HEK293 (cell line): ENCODE data around the gene SCIN.

Source experiments
- GLI4 ChIP-seq: fragments of 450-650 bp; formaldehyde crosslinking; IDR thresholded peaks from 2 replicates; pipeline ENCODE4 v1.5.1; 2016; ENCODE audit warnings: missing biosample characterization, missing genetic modification characterization
- GLIS2 ChIP-seq: fragments of 450-650 bp; formaldehyde crosslinking; IDR thresholded peaks from 2 replicates; pipeline ENCODE4 v1.5.1; 2016; ENCODE audit warnings: missing biosample characterization, missing genetic modification characterization
- KLF8 ChIP-seq: fragments of 450-650 bp; formaldehyde crosslinking; IDR thresholded peaks from 2 replicates; pipeline ENCODE4 v1.5.1; 2016; ENCODE audit warnings: missing biosample characterization, missing genetic modification characterization
- OVOL3 ChIP-seq: fragments of 450-650 bp; formaldehyde crosslinking; IDR thresholded peaks from 2 replicates; pipeline ENCODE4 v1.5.1; 2016; ENCODE audit warnings: missing biosample characterization, missing genetic modification characterization
- PRDM6 ChIP-seq: fragments of 450-650 bp; formaldehyde crosslinking; IDR thresholded peaks from 2 replicates; pipeline ENCODE4 v1.5.1; 2017; ENCODE audit warnings: missing biosample characterization, missing genetic modification characterization
- SALL2 ChIP-seq: fragments of 450-650 bp; formaldehyde crosslinking; IDR thresholded peaks from 2 replicates; pipeline ENCODE4 v1.5.0; 2017; ENCODE audit warnings: missing biosample characterization, mild to moderate bottlenecking, missing genetic modification characterization, borderline replicate concordance
- ZBTB11 ChIP-seq: fragments of 450-650 bp; formaldehyde crosslinking; conservative IDR thresholded peaks from 2 replicates; pipeline ENCODE4 v1.5.1; 2016; ENCODE audit warnings: low read depth, missing biosample characterization, missing genetic modification characterization
- ZBTB20 ChIP-seq: fragments of 450-650 bp; formaldehyde crosslinking; IDR thresholded peaks from 2 replicates; pipeline ENCODE4 v1.5.1; 2016; ENCODE audit warnings: missing biosample characterization, missing genetic modification characterization
- ZBTB26 ChIP-seq: fragments of 450-650 bp; formaldehyde crosslinking; optimal IDR thresholded peaks from 2 replicates; pipeline ENCODE3; 2016; ENCODE audit warnings: missing biosample characterization, mild to moderate bottlenecking, missing genetic modification characterization
- ZBTB7A ChIP-seq: fragments of 450-650 bp; formaldehyde crosslinking; IDR thresholded peaks from 2 replicates; pipeline ENCODE4 v1.5.1; 2016; ENCODE audit warnings: low read depth, missing biosample characterization, missing genetic modification characterization
- ZBTB8A ChIP-seq: fragments of 450-650 bp; formaldehyde crosslinking; IDR thresholded peaks from 2 replicates; pipeline ENCODE4 v1.5.1; 2016; ENCODE audit warnings: missing biosample characterization, missing genetic modification characterization
- ZFP41 ChIP-seq: fragments of 450-650 bp; formaldehyde crosslinking; IDR thresholded peaks from 2 replicates; pipeline ENCODE4 v1.5.1; 2016; ENCODE audit warnings: missing biosample characterization, missing genetic modification characterization, borderline replicate concordance
- ZFP69B ChIP-seq: fragments of 450-650 bp; formaldehyde crosslinking; IDR thresholded peaks from 2 replicates; pipeline ENCODE4 v1.5.1; 2016; ENCODE audit warnings: missing biosample characterization, missing genetic modification characterization
- ZNF10 ChIP-seq: fragments of 450-650 bp; formaldehyde crosslinking; IDR thresholded peaks from 2 replicates; pipeline ENCODE4 v1.5.1; 2017; ENCODE audit warnings: missing biosample characterization, missing genetic modification characterization
- ZNF138 ChIP-seq: fragments of 450-650 bp; formaldehyde crosslinking; IDR thresholded peaks from 2 replicates; pipeline ENCODE4 v1.5.1; 2016; ENCODE audit warnings: missing biosample characterization, missing genetic modification characterization, borderline replicate concordance
- ZNF148 ChIP-seq: fragments of 450-650 bp; formaldehyde crosslinking; IDR thresholded peaks from 2 replicates; pipeline ENCODE4 v1.5.0; 2017; ENCODE audit warnings: missing biosample characterization, missing genetic modification characterization, borderline replicate concordance
- ZNF16 ChIP-seq: fragments of 450-650 bp; formaldehyde crosslinking; IDR thresholded peaks from 2 replicates; pipeline ENCODE4 v1.5.1; 2016; ENCODE audit warnings: low read depth, missing biosample characterization, missing genetic modification characterization
- ZNF174 ChIP-seq: fragments of 450-650 bp; formaldehyde crosslinking; IDR thresholded peaks from 2 replicates; pipeline ENCODE4 v1.5.0; 2017; ENCODE audit warnings: missing biosample characterization, mild to moderate bottlenecking, missing genetic modification characterization
- ZNF18 ChIP-seq: fragments of 450-650 bp; formaldehyde crosslinking; IDR thresholded peaks from 2 replicates; pipeline ENCODE4 v1.5.1; 2016; ENCODE audit warnings: missing biosample characterization, missing genetic modification characterization
- ZNF354C ChIP-seq: fragments of 450-650 bp; formaldehyde crosslinking; IDR thresholded peaks from 2 replicates; pipeline ENCODE4 v1.5.1; 2016; ENCODE audit warnings: missing biosample characterization, missing genetic modification characterization, low read depth, borderline replicate concordance
- ZNF404 ChIP-seq: fragments of 450-650 bp; formaldehyde crosslinking; IDR thresholded peaks from 2 replicates; pipeline ENCODE4 v1.5.1; 2017; ENCODE audit warnings: missing biosample characterization, missing genetic modification characterization
- ZNF473 ChIP-seq: fragments of 450-650 bp; formaldehyde crosslinking; IDR thresholded peaks from 2 replicates; pipeline ENCODE4 v1.5.1; 2017; ENCODE audit warnings: missing biosample characterization, missing genetic modification characterization
- ZNF514 ChIP-seq: fragments of 450-650 bp; formaldehyde crosslinking; IDR thresholded peaks from 2 replicates; pipeline ENCODE4 v1.5.1; 2016; ENCODE audit warnings: missing biosample characterization, missing genetic modification characterization
- ZNF521 ChIP-seq: fragments of 450-650 bp; formaldehyde crosslinking; IDR thresholded peaks from 2 replicates; pipeline ENCODE4 v1.5.1; 2017; ENCODE audit warnings: missing biosample characterization, mild to moderate bottlenecking, missing genetic modification characterization
- ZNF596 ChIP-seq: fragments of 450-650 bp; IDR thresholded peaks from 2 replicates; pipeline ENCODE4 v1.5.0; 2018; ENCODE audit warnings: missing biosample characterization, mild to moderate bottlenecking, missing genetic modification characterization, moderate library complexity
- ZNF654 ChIP-seq: fragments of 450-650 bp; formaldehyde crosslinking; IDR thresholded peaks from 2 replicates; pipeline ENCODE4 v1.5.1; 2016; ENCODE audit warnings: low read depth, missing biosample characterization, missing genetic modification characterization
- ZNF776 ChIP-seq: fragments of 450-650 bp; formaldehyde crosslinking; IDR thresholded peaks from 2 replicates; pipeline ENCODE4 v1.5.0; 2017; ENCODE audit warnings: missing biosample characterization, missing genetic modification characterization, borderline replicate concordance
- ZNF791 ChIP-seq: fragments of 450-650 bp; formaldehyde crosslinking; IDR thresholded peaks from 2 replicates; pipeline ENCODE4 v1.5.1; 2016; ENCODE audit warnings: missing biosample characterization, missing genetic modification characterization
- ZSCAN16 ChIP-seq: fragments of 450-650 bp; formaldehyde crosslinking; IDR thresholded peaks from 2 replicates; pipeline ENCODE4 v1.5.1; 2016; ENCODE audit warnings: missing biosample characterization, missing genetic modification characterization

Gene SCIN

GRCh38 chr7:12570534-12571461, at the start of gene SCIN (continued):
- no peak for TF ChIP-seq ZNF148 (tag by site-specific recombination)
- TF ChIP-seq ZNF404 (tag by site-specific recombination) = no peak
- no peak for TF ChIP-seq ZNF596
- TF ChIP-seq ZBTB7A (tag by site-specific recombination) = no peak
- no peak for TF ChIP-seq ZNF791 (tag by site-specific recombination)
- no peak for TF ChIP-seq ZFP41 (tag by site-specific recombination)
- peak; percentile 32; the same call in 1 of the 2 replicates for TF ChIP-seq ZBTB20
- no peak for TF ChIP-seq ZFP69B (tag by site-specific recombination)
- no peak for TF ChIP-seq ZNF521 (tag by site-specific recombination)
- TF ChIP-seq ZNF473 = no peak
- TF ChIP-seq ZNF514 (tag by site-specific recombination) = no peak
- TF ChIP-seq ZBTB8A (tag by site-specific recombination) = peak; percentile 96
- TF ChIP-seq ZNF174 (tag by site-specific recombination) = no peak
- TF ChIP-seq GLI4 (tag by site-specific recombination) = no peak
- TF ChIP-seq ZBTB26 = peak; percentile 75
- no peak; the same call in 1 of the 2 replicates for TF ChIP-seq KLF8 (tag by site-specific recombination)
- TF ChIP-seq ZNF16 (tag by site-specific recombination) = no peak
- TF ChIP-seq ZNF138 (tag by site-specific recombination) = no peak
- TF ChIP-seq ZNF776 (tag by site-specific recombination) = no peak
- TF ChIP-seq SALL2 (tag by site-specific recombination) = no peak
- TF ChIP-seq ZNF354C (tag by site-specific recombination) = no peak
- no peak for TF ChIP-seq OVOL3 (tag by site-specific recombination)
- TF ChIP-seq ZBTB11 (tag by site-specific recombination) = 0 out of 2 replicates have a peak, but pooled peaks have one; percentile 26
- TF ChIP-seq ZNF10 (tag by site-specific recombination) = no peak
- no peak for TF ChIP-seq ZNF18
- TF ChIP-seq ZNF654 (tag by site-specific recombination) = no peak
- no peak for TF ChIP-seq ZSCAN16
- TF ChIP-seq GLIS2 (tag by site-specific recombination) = peak; percentile 61; the same call in 1 of the 2 replicates
- TF ChIP-seq PRDM6 (tag by site-specific recombination) = no peak
